ENCODE measurements around the gene CDKN1C. TPM values are rescaled to one million over a fixed set of nuclear protein-coding genes. Genes with fewer than 3 reads are reported as not detected.

Gene CDKN1C
- total RNA-seq, 1 donor from 2014 or later, result 34.8 TPM

- no peaks in the 10 kb centered on the region for H3K36me3 ChIP-seq (ENCODE audit: control insufficient read depth, insufficient read depth, low read length)
- DNase-seq (ENCODE audit: low read depth), result no peak
- no peak overlapping the region for H3K4me3 ChIP-seq (ENCODE audit: low read depth, low read length)
- no peak for TF ChIP-seq CTCF (IDR thresholded peaks at IDR 0.05; ENCODE audit: insufficient read depth, low read length, poor library complexity, severe bottlenecking)
- no peaks in the 10 kb centered on the region for H3K27me3 ChIP-seq (ENCODE audit: control insufficient read depth, insufficient read depth, low read length)
Observed at GRCh38 chr11:2916892-2917645, 31.5 kb upstream of the CDKN1C start.

GRCh38 chr11:2916114-2916891 lies 30.7 kb upstream of the CDKN1C start:
- TF ChIP-seq CTCF (IDR thresholded peaks at IDR 0.05; ENCODE audit: insufficient read depth, low read length, poor library complexity, severe bottlenecking), result no peak
- H3K4me3 ChIP-seq (ENCODE audit: low read depth, low read length), result no peak overlapping the region
- H3K27me3 ChIP-seq (ENCODE audit: control insufficient read depth, insufficient read depth, low read length), result no peaks in the 10 kb centered on the region
- no peak for DNase-seq (ENCODE audit: low read depth)
- no peaks in the 10 kb centered on the region for H3K36me3 ChIP-seq (ENCODE audit: control insufficient read depth, insufficient read depth, low read length)

GRCh38 chr11:2915473-2915872 lies 29.9 kb upstream of the CDKN1C start:
- Histone ChIP-seq H3K4me3 (ENCODE audit: low read depth, low read length) (no peak overlapping the region), H3K27me3 (ENCODE audit: control insufficient read depth, insufficient read depth, low read length) (no peaks in the 10 kb centered on the region), H3K36me3 (ENCODE audit: control insufficient read depth, insufficient read depth, low read length) (no peaks in the 10 kb centered on the region)
- no peak for TF ChIP-seq CTCF (IDR thresholded peaks at IDR 0.05; ENCODE audit: insufficient read depth, low read length, poor library complexity, severe bottlenecking)
- no peak for DNase-seq (ENCODE audit: low read depth)

- TF ChIP-seq CTCF (IDR thresholded peaks at IDR 0.05; ENCODE audit: insufficient read depth, low read length, poor library complexity, severe bottlenecking), result no peak
- Histone ChIP-seq H3K27me3 (ENCODE audit: control insufficient read depth, insufficient read depth, low read length) (peaks cover under 1% of the 10 kb centered on the region), H3K36me3 (ENCODE audit: control insufficient read depth, insufficient read depth, low read length) (no peaks in the 10 kb centered on the region), H3K4me3 (ENCODE audit: low read depth, low read length) (no peak overlapping the region)
- no peak for DNase-seq (ENCODE audit: low read depth)
Observed at GRCh38 chr11:2914455-2915195, 29.1 kb upstream of the CDKN1C start.

GRCh38 chr11:2913776-2914175 lies 28.2 kb upstream of the CDKN1C start:
- no peak for DNase-seq (ENCODE audit: low read depth)
- peaks cover 6% of the 10 kb centered on the region for H3K27me3 ChIP-seq (ENCODE audit: control insufficient read depth, insufficient read depth, low read length)
- no peak for TF ChIP-seq CTCF (IDR thresholded peaks at IDR 0.05; ENCODE audit: insufficient read depth, low read length, poor library complexity, severe bottlenecking)
- no peaks in the 10 kb centered on the region for H3K36me3 ChIP-seq (ENCODE audit: control insufficient read depth, insufficient read depth, low read length)
- no peak overlapping the region for H3K4me3 ChIP-seq (ENCODE audit: low read depth, low read length)

All from kidney epithelial cell (primary cell).